ENCODE measurements around the gene ITGB7. TPM values are rescaled to one million over a fixed set of nuclear protein-coding genes. Genes with fewer than 3 reads are reported as not detected.

The ITGB7 gene
- total and polyA plus RNA-seq, 9 of the 15 experiments (the other 6 are each of a cell fraction or from before 2014, with no cell fraction given), result 0.06 to 2.0 (median 0.67) TPM

DNA sequence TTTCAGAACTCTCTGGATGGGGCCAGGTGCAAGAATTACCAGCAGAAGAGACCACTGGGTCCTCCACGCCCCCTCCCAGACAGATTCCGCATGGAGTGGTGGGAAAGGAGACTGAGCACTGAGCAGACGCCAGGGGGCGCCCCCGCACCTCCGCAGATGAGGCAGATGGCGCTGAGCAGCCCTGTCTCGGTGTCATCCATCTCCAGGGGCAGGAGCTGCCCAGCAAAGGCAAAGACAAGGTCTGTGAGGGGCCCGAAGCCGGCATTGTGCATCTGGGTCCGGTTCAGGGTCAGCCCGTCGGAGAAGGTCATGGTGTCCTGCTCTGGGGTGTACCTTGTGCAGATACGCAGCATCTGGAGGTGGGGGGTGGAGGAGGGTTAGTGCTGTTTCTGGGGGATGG is 6.3 kb upstream of the ITGB7 start (continued):
- TF ChIP-seq, protein P1, sequence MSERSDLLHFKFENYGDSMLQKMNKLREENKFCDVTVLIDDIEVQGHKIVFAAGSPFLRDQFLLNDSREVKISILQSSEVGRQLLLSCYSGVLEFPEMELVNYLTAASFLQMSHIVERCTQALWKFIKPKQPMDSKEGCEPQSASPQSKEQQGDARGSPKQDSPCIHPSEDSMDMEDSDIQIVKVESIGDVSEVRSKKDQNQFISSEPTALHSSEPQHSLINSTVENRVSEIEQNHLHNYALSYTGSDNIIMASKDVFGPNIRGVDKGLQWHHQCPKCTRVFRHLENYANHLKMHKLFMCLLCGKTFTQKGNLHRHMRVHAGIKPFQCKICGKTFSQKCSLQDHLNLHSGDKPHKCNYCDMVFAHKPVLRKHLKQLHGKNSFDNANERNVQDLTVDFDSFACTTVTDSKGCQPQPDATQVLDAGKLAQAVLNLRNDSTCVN (CRISPR knock-in tag; IDR thresholded peaks at IDR 0.05), result no peak
- TF ChIP-seq RBM39 (optimal IDR thresholded peaks at IDR 0.05; ENCODE audit: low read depth, low read length), result no peak
- no peak for TF ChIP-seq PHF21A (IDR thresholded peaks at IDR 0.05; ENCODE audit: borderline replicate concordance, low read depth)
- TF ChIP-seq TRIM28 (IDR thresholded peaks at IDR 0.05), result no peak
- TF ChIP-seq CBX5 (IDR thresholded peaks at IDR 0.05; ENCODE audit: borderline replicate concordance, low read depth), result no peak
- TF ChIP-seq ZNF696 (CRISPR knock-in tag; conservative IDR thresholded peaks at IDR 0.05), result no peak
- TF ChIP-seq, protein P2, sequence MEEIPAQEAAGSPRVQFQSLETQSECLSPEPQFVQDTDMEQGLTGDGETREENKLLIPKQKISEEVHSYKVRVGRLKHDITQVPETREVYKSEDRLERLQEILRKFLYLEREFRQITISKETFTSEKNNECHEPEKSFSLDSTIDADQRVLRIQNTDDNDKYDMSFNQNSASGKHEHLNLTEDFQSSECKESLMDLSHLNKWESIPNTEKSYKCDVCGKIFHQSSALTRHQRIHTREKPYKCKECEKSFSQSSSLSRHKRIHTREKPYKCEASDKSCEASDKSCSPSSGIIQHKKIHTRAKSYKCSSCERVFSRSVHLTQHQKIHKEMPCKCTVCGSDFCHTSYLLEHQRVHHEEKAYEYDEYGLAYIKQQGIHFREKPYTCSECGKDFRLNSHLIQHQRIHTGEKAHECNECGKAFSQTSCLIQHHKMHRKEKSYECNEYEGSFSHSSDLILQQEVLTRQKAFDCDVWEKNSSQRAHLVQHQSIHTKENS (CRISPR knock-in tag; IDR thresholded peaks at IDR 0.05), result no peak
- TF ChIP-seq PTBP1 (IDR thresholded peaks at IDR 0.05; ENCODE audit: low read depth, low read length), result no peak
- TF ChIP-seq MYC (IDR thresholded peaks at IDR 0.05; ENCODE audit: low read depth, low read length), result no peak; the same call in 1 of the 2 replicates
- TF ChIP-seq MYC (CRISPR knock-in tag; IDR thresholded peaks at IDR 0.05; ENCODE audit: borderline replicate concordance, low read depth), result no peak
- TF ChIP-seq SP2 (IDR thresholded peaks at IDR 0.05; ENCODE audit: extremely low read depth, low read depth, low read length, poor library complexity, severe bottlenecking), result no peak
- no peak for TF ChIP-seq RBM25 (IDR thresholded peaks at IDR 0.05; ENCODE audit: low read depth, low read length, severe bottlenecking)
- TF ChIP-seq, protein P3, sequence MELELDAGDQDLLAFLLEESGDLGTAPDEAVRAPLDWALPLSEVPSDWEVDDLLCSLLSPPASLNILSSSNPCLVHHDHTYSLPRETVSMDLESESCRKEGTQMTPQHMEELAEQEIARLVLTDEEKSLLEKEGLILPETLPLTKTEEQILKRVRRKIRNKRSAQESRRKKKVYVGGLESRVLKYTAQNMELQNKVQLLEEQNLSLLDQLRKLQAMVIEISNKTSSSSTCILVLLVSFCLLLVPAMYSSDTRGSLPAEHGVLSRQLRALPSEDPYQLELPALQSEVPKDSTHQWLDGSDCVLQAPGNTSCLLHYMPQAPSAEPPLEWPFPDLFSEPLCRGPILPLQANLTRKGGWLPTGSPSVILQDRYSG (tag; conservative IDR thresholded peaks at IDR 0.05; ENCODE audit: low read depth), result no peak
- TF ChIP-seq ZNF436 (CRISPR knock-in tag; IDR thresholded peaks at IDR 0.05), result no peak
- no peak for TF ChIP-seq ZBTB8A (IDR thresholded peaks at IDR 0.05; ENCODE audit: partially characterized antibody)
- TF ChIP-seq, protein P4, sequence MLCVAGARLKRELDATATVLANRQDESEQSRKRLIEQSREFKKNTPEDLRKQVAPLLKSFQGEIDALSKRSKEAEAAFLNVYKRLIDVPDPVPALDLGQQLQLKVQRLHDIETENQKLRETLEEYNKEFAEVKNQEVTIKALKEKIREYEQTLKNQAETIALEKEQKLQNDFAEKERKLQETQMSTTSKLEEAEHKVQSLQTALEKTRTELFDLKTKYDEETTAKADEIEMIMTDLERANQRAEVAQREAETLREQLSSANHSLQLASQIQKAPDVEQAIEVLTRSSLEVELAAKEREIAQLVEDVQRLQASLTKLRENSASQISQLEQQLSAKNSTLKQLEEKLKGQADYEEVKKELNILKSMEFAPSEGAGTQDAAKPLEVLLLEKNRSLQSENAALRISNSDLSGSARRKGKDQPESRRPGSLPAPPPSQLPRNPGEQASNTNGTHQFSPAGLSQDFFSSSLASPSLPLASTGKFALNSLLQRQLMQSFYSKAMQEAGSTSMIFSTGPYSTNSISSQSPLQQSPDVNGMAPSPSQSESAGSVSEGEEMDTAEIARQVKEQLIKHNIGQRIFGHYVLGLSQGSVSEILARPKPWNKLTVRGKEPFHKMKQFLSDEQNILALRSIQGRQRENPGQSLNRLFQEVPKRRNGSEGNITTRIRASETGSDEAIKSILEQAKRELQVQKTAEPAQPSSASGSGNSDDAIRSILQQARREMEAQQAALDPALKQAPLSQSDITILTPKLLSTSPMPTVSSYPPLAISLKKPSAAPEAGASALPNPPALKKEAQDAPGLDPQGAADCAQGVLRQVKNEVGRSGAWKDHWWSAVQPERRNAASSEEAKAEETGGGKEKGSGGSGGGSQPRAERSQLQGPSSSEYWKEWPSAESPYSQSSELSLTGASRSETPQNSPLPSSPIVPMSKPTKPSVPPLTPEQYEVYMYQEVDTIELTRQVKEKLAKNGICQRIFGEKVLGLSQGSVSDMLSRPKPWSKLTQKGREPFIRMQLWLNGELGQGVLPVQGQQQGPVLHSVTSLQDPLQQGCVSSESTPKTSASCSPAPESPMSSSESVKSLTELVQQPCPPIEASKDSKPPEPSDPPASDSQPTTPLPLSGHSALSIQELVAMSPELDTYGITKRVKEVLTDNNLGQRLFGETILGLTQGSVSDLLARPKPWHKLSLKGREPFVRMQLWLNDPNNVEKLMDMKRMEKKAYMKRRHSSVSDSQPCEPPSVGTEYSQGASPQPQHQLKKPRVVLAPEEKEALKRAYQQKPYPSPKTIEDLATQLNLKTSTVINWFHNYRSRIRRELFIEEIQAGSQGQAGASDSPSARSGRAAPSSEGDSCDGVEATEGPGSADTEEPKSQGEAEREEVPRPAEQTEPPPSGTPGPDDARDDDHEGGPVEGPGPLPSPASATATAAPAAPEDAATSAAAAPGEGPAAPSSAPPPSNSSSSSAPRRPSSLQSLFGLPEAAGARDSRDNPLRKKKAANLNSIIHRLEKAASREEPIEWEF (CRISPR knock-in tag; IDR thresholded peaks at IDR 0.05), result no peak
- TF ChIP-seq POLR2AphosphoS5 (IDR thresholded peaks at IDR 0.05; ENCODE audit: control insufficient read depth, insufficient read depth, low read depth, low read length), result no peak
- no peak for TF ChIP-seq EP400 (IDR thresholded peaks at IDR 0.05)
- no peak for TF ChIP-seq ZNF707 (CRISPR knock-in tag; conservative IDR thresholded peaks at IDR 0.05)
